Measurements from ENCODE around the gene PAX3.

DNA sequence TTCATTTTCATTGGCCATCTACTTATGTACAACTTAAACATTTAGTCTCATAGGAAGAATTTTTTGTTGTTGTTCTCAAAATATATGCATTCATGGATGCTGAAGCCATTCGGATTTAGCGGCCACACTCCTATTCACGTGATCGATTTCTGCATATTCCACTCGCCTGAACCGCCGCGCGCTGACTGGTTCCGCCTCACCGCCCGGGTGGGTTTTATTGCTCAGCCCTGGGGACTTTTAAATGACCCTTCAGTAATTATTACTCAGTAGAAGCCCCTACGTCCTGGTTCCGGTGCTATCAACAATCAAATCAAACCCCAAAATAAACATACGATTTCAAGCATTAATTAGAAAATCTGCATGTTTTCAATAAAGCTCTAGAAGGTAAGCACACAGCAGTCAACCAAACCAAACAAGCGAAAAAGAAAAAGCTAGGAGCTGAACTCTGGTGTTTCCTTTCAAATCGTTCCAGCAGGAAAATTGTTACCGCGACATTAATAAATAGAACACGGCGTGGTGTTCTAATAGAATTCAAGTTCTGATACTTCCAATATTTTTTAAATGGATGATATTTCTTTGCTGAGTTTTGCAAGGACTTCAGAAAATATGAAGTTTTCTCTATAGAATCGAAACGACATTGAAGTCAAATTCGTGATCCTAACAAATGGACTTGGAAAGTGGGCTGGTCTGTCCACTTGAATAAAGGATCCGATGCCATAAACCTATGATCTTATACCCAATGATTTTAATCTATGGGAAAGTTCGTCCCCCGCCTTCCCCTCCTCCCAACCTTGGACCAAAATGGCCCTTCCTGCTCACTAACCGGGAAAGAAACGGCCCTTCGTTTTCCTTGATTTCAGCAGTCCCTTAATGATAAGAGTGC lies 9.3 kb downstream of the PAX3 start:
- TF ChIP-seq, protein P1, sequence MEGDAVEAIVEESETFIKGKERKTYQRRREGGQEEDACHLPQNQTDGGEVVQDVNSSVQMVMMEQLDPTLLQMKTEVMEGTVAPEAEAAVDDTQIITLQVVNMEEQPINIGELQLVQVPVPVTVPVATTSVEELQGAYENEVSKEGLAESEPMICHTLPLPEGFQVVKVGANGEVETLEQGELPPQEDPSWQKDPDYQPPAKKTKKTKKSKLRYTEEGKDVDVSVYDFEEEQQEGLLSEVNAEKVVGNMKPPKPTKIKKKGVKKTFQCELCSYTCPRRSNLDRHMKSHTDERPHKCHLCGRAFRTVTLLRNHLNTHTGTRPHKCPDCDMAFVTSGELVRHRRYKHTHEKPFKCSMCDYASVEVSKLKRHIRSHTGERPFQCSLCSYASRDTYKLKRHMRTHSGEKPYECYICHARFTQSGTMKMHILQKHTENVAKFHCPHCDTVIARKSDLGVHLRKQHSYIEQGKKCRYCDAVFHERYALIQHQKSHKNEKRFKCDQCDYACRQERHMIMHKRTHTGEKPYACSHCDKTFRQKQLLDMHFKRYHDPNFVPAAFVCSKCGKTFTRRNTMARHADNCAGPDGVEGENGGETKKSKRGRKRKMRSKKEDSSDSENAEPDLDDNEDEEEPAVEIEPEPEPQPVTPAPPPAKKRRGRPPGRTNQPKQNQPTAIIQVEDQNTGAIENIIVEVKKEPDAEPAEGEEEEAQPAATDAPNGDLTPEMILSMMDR (IDR thresholded peaks at IDR 0.05) = no peak
- TF ChIP-seq POLR2AphosphoS5 (IDR thresholded peaks at IDR 0.05) = no peak
- no peak for TF ChIP-seq EP300 (IDR thresholded peaks at IDR 0.05)
- TF ChIP-seq POLR2A (IDR thresholded peaks at IDR 0.05) = no peak

All from upper lobe of left lung (tissue), 4 donors.